ENCODE results near the gene GRIK4.

Gene GRIK4

DNA sequence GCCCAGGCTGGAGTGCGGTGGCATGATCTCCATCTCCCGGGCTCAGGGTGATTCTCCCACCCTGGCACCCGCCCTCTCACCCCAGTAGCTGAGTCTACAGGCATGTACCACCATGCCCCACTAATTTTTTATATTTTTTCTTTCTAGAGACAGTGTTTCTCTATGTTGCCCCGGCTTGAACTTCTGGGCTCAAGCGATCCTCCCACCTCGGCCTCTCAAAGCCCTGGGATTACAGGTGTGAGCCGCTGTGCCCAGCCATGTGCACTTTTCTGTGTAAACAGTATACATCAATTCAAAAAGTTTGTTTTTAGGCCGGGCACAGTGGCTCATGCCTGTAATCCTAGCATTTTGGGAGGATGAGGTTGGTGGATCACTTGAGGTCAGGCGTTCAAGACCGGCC lies 14.7 kb downstream of the GRIK4 start:
- no peak for DNase-seq (ENCODE audit: low read depth)

DNA sequence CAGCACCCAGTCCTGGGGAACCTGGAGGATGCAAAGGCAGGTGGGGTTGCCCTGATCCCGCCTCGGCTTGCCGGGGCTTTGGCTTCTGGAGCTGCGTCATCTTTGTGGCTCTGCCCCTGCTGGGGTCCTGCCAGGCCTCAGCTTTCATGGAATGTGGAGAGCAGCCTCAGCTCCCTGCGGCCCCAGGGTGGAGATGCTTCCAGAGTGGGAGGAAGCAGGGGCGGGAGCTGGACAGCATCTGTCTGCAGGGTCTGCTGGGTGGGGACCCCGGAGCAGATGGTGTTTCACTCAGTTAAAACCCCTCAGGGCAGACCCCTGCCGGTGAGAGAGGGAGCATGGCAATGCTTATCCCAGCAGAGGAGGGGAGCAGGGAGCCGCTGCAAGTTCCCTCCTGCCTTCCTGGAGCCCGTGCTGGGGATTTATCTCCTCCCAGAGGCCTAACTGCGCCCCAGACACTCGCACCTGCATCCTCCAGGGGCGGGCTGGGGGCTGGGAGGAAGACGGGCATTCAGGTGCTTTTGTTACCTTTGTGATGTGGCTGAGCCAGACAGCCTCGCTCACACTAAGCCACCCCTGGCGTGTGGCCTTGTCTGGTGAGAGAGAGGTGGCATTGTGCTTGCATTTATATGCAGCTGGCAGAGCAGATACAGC lies 15.7 kb downstream of the GRIK4 start:
- DNase-seq (ENCODE audit: low read depth), result no peak

DNA sequence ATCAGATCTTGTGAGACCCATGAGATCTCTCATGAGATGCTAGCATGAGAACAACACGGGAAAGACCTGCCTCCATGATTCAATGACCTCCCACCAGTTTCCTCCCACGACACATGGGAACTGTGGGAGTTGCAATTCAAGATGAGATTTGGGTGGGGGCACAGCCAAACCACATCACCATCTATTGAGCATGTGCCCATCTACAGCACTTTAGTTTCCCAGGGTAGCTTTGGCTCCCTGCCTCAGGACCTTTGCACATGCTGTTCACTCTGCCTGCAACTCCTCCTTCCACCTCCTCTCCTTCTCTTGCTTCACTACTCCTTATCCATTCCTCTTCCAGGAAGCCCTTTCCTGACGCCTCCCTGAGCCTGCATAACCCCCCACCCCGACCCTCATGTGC lies 17.2 kb downstream of the GRIK4 start:
- DNase-seq (ENCODE audit: low read depth), result no peak

DNA sequence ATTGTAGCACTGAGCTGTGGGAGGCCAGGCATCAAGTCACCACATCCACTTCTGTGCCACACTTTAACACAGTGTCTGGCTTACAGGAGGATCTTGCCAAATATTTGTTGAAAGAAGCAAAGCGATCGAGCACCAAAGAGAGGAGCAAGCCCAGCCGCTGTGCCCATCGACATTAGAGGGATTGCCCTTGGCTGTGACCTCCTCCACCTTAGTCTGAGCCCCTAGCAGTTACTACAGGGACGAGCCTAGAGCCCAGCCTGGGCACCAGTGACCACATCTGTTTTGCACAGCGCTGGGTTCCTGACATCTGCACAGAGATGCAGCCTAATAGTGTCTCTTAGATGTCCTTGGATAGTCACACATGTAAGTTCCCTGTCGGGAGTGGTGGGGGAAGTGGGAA lies 17.7 kb downstream of the GRIK4 start:
- DNase-seq (ENCODE audit: low read depth), result no peak

DNA sequence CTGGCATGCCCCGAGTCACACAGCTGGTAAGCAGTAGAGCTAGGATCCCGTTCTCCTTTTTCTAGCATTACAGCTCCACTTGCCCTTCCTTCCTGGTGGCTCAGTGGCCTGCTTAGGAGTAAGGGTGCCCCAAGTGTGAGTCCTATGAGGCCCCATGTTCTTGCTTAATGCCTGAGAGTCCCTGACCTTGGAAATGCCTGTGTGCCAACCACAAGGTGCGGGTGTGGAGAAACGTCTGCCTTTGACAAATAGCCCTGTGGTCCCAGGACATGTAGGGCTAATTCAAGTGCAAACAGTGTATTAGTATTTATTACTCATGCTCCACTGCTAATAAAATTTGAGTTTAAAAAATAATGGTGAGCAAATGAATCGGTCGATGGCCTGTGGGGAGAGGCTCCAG lies 18.4 kb downstream of the GRIK4 start:
- DNase-seq (ENCODE audit: low read depth), result no peak

DNA sequence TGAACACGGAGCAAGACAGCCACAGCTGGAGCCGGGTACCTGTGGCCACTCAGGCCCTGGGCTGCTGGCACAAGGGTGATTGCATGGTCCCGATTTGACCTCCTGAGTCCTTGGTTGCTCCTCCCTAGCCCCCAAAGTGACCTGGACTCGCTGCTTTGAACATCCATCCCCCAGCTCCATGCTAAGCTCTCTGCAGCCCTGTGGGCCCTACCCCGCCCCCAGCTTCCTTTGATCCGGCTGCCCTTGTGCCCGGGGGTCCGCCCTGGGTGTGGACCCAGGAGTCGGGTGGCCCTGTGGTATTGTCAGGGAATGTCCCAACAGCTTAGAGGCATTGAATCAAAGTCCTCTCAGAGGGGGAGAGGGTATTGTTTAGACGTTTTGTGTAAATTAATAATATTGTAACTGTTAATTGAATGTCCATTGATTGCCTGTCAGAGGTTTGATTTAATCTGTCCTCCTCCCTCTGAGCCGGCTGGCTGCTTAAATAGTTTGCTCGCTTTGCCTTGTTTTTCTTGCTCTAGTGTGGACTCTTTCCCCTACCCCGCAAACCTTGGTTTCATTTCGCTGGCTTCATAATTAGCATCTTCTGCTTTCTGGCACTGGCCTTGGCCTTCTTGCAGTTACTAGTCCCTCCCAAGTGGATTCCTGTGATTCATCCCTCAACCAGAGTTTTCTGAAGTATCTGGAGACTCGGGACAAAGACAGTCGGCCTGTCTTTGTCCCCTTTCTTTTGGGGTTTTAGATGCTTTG lies 20.7 kb downstream of the GRIK4 start:
- no peak for DNase-seq (ENCODE audit: low read depth)

DNA sequence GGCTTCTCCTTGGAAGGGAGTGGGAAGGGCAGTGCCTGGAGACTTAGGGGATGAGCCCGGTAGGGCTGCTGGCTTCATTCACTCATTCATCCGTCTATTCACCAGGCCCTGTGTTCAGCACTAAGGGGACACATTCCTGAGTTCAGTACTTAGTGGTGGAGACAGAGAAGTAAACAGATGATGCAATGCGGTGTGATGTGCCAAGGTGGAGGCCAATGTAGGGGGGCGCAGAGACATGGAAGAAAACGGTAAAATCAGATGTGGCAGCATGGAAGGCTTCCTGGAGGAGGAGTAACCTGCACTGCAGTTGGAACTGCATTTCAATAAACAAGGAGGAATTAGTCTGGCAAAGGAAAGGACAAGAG lies 21.3 kb downstream of the GRIK4 start:
- no peak for DNase-seq (ENCODE audit: low read depth)

DNA sequence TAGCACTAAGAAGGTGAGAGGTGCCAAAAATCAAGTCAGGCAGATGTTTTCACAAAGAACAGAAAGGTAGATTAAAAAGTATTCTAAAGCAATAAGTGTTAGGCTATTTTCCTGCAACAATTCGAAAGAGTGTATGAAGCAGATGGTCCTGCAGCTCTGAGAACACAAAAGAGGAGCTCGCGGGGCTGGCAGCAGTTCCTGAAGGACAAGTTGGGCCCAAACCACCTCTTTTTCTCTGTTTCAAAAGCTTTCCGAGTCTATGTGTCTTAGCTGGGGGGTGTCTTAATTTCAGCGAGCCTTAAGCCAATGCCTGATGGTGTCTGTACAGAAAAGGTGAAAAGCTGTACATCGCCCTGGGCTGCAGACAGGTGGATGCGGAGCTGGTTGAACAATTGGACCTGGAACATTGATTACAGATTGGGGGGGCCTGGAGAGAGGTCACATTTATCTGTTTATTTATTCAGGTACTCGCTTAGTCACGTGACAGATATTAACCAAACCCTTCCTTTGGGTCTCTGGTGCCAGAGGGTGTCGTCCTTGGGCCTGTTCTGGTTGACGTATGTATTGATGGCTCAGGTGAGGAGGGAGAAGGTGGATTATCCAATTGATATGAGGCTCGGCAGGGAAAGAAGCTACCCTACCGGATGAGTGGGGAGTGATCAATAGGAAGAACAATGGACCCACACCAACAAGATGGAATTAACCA lies 24.7 kb downstream of the GRIK4 start:
- DNase-seq (ENCODE audit: low read depth), result no peak

DNA sequence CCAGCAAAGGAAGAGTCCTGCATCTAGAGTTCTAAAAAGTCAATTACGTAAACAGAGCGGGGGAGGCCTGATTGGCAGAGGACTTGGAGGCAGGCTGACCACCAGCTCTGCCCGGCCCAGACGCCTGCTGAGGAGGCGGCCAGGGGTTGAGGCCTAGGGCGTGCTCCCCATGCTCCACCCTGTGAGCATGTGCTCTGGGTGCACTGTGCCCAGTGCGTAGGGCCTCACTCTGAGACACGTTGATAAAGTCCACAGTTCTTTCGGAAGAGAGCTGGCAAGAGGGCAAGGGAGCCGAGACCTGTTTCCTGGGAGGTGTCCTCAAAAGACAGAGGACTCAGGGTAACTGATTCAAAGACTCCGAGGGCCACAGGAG lies 25.2 kb downstream of the GRIK4 start:
- no peak for DNase-seq (ENCODE audit: low read depth)

DNA sequence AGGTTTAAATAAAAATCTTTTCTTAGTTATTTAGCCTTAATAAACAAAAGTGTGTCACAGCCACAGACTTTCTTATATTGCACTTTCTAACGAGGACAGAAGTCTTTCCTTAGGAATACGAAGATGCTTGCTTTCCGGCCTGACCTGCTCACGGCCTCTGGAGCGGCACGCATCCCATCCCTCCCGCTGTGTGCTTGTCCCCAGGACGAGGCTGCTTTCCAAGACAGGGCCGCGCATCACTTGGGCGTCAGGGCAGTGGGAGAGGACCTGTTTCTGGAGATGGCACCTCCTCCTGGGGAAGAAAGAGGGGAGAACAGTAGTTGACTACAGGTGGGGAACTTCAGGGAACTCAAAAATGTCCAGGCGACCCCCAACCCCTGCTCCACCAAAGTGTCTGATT lies 26.4 kb downstream of the GRIK4 start:
- DNase-seq (ENCODE audit: low read depth), result no peak

DNA sequence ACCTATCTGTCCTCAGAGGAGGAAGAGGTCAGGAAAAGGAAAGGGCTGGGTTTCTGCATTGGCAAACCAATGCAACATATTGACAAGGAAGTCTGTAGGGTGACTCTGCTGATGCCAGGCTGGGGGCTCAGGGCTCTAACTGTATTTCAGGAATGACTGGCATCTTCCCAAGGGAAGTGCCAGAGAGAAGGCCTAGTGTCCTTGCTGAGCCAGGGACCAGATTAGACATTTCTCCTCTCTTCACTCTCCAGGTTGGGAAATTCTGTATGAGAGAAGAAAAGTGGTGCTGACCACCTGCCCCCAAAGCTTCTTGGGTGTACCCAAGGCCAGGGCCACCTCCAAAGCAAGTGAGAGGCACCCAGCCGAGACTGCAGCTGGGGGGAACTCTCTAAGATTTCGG lies 27.2 kb downstream of the GRIK4 start:
- DNase-seq (ENCODE audit: low read depth), result no peak

DNA sequence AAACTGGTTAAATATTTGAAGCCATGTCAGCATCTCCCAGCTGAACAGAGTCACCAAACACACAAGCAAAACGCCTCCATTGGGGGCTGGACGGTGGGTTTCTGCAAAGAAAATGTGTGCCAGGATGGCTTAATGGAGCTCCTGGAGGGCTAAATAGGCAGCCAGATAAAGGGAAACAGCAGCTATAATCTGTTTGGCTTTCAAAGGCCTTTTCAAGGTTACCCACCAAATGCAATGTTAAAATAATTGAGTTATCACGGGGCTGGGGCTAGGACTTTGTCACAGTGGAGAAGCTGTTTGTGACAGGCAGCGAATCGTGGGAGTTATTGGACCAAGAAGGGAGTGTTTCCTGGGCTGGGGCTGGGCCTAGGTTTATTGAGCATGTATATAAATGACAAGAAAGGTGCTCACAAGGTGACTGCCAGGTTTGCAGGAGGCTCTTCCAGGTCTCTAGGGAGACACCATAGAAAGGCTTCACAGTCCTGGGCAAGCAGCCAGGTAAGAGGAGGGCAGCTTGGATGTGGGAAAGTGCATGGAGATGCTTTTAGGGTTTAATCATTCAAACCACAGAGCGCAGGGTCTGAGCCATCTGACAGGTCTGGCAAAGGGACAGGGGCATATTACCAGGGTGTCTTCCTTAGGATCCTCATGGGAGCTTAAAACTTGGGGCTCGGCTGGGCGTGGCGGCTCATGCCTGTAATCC lies 28.3 kb downstream of the GRIK4 start:
- DNase-seq (ENCODE audit: low read depth), result no peak

DNA sequence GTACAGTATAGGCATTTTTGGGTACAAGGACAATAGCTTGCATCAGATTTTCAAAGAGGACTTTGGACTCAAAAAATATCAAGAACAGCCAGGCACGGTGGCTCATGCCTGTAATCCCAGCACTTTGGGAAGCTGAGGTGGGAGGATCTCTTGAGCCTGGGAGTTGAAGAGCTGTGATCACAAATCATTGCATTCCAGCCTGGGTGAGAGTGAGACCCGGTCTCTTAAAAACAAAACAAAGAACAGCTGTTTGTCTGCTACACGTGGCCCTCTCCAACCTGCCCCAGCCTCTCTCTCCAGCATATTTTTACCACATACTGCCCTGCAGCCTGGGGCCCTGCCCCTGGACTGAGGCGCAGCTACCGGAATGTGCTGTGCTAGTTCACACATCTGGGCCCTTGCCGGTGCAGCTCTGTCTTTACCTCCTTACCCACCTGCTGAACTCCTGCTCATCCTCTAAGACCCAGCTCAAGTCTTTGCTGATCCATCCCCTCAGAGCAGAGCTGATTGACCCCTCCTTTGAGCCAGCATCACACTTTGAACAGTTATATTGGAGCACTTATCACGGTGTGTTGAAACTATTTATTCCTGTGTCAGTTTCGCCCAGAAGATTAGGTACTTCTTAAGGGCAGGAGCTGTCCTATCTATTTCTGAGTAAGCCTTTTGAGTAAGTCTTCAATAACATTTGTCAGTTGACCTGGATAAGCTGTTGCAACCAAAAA lies 29.4 kb downstream of the GRIK4 start:
- DNase-seq (ENCODE audit: low read depth), result no peak

DNA sequence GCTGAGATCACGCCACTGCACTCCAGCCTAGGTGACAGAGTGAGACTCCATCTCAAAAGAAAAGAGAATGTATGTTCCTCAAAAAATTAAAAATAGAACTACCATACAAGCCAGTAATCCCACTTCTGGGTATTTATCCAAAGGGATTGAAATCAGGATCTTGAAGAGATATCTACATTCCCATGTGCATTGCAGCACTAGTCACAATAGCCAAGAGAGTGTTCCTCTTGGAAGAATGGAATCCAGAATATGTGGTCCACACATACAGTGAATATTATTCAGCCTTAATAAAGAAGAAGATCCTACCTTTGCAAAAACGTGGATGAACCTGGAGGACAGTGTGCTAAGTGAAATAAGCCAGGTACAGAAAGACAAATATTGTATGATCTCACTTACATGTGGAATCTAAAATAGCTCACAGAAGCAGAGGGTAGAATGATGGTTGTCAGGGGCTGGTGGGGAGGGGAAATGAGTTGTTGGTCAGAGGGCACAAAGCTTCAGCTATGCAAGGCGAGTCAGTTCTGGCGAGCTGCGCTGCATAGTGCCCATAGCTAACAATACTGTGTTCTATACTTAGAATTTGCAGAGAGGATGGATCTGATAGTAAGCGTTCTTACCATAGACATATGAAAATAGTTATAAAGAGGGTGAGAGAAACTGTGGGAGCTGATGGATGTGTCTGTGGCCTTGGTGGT lies 32.1 kb downstream of the GRIK4 start:
- DNase-seq (ENCODE audit: low read depth), result no peak

DNA sequence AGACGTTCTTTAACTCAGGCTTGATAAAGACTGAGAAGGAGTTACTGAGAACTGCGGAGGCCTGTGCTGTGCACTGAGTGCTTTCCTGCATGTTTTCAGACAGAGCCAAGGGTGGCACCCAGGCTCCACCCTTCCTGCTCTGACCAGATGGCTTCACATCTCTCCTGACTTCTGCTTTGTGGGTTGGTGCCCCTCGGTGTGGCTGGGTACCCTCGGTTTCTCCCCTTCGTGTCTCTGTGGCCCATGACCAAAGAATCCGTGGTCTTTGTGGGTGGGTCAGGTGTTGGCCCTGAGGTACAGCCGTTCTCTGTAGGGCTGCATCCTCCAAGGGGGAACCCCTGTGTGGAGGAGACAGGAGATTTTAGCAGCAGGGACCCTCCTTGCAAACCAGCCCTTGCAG lies 34.3 kb downstream of the GRIK4 start:
- peak; percentile 83 for DNase-seq (ENCODE audit: low read depth)

DNA sequence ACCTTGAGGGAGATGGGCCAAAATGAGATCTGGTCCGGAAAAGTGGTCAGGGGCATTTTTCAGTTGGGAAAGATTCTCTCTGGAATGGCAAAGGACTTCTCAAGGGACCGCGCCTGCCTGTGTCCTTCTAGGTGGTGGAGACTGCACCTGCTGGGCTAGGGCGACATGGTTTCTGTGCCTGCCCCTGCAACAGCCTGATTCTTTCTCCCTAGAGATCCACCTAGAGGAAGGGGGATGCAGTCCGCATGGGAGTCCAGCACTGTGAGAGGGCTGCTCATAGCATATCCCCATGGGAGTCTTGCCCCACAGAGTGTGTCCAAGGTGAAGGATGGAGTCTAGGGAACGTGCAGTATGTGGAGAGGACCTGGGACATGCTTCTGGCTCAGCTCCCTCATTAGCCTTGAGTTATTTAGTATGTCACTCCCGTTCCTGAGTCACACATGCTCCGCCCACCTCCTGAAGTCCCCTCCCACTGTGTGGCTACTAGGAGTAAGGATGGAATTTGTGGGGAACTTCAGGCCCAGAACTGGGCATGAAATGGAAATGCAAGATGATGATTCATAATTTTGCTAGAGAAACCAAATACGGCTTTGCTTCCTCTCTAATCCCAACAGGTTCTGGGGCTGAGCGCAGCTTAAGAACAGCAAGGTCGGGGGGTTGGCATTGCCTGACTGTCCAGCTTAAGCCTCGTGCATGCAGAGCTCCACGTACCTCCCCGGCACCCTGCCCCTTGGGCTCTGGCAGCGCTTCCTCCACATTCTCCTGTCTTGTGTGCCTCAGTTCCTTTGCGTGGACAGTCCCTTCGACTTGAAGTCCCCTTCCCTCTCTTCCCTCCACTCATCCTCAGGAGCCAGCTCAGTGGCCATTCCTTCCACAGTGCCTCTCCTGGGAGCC lies 35.0 kb downstream of the GRIK4 start:
- DNase-seq (ENCODE audit: low read depth), result no peak

DNA sequence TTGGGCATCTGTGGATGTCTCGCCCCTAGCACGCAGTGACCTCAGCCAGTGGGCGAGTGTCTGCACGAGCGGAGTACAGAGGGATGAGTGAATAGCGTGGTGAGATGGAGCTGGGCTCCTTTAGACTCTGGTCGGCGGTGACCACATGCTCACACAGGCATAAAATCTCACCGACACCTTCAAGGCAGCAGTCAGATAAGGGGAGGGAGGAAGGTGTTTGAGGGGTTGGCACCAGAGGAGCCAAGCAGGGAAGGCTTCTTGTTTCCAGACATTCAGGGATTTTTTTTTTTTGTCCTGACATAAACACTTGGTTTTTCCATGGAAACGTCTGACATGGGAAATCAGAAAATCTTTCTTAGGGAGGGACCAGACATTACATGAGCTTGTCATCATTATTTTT lies 35.8 kb downstream of the GRIK4 start:
- no peak for DNase-seq (ENCODE audit: low read depth)

DNA sequence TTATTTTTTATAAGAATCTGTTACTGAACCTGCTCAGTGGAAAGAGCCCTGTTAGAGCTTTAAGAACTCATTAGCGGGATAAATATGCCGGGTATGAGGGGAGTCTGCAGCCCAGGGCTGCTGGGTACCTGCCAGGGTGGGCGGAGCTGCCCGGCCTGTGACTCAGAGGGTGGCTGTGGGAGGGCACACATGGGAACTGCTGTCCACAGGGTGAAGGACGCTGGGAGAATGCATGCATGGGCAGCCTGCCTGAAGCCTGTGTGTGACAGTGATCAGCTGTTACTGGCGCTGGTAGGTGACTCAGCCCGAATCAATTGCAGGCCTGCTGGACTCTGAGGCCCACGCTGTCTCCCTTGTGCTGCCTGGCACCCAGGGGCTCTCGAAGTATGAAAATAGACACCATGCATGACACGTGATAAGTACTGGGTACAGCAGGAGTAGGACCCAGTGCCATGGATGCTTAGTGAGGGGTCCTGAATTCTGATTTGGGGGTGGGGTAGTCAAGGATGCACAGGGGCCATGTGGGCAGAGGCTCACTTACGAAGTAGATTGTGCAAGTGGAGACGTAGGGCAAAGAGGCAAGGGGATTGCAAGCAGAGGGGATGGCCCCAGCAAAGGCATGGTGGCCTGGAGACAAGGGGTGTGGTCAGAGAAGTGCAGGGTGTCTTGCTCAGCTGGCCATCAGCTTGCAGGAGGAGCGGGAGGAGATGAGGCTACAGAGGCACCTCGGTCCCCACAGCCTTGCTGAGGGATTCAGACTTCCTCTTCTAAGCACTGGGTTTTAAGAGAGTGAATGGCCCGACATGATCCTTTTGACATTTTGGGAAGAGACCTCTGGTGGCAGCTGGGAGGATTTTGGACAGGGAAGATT lies 36.5 kb downstream of the GRIK4 start:
- peak; percentile 63 for DNase-seq (ENCODE audit: low read depth)

DNA sequence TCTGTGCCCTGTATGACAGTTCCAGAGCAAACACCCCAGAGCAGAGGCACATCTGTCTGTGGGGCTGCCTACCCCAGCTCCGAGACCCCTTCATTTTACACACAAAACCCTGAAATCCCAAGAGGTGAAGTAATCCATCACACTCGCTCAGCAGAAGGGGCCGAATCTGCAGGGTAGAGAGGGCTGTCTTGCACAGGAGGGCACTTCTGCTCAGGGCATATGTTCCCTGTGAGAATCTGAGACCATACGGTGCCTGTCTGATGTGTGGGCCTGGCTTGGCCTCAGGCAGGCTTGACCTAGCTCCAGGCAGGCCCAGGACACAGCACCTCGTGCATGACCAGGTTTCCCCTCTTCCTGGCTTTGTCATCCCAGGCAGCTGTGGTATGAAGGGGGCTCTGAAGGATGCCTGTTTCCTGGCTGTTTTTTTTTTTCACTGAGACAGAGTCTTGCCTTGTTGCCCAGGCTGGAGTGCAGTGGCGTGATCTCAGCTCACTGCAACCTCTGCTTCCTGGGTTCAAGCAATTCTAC lies 37.2 kb downstream of the GRIK4 start:
- no peak for DNase-seq (ENCODE audit: low read depth)

Data from CMK (cell line).